Smooth muscle cell of bladder (primary cell): ENCODE measurements around the gene PDRG1. TPM values are rescaled to one million over a fixed set of nuclear protein-coding genes. Genes with fewer than 3 reads are reported as not detected.

Source experiments
- total RNA-seq: library from RNA; depleted of rRNA; stranded (reverse); fragments of >200 nt; gene quantifications from 2 replicates; pipeline ENCODE4 v1.2.3, GENCODE V29; 2014

Gene PDRG1
- total RNA-seq = 3.4 and 4.3 TPM in 2 replicates

DNA sequence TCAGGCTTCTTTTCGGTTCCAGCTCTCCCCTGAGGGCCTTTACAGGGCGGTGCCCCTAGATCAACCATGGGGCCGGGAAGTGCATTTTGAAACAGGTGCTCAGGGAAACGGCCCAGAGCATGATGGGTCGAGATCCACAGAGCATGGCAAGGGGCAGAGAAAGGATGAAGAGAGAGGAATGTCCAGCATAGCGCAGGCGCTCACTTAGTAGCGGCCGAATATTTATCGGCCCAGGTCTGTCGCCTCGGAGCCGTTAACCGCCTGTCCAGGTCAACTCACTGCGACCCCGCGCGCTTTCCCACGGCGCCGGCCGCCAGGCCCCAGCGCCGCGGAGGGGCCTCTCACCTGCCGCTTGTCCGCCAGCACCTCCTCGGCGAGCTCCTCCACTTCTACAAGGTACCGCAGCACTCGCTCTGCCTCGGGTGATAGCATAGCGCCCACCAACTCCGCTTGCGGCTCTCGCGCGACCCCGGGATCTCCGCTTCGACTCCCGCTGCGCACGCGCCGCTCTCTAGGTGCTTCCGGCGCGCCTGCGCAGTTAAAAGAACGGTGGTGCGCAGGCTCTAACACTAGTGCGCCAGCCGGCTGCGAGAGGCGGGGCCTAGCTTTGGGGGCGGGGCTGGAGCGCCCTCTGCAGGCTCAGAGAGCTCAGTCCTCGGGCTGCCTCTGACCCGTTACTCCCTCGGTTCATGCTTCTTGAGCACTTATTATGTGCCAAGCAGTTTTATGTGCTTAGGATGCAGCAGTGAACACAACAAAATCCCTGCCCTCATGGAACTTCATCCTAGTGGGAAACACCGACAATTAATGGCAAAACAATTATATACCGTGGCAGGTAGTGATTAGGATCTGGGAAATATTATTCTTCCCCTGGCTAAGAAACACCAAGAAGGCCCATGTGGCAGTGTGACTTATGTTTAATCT, at the start of gene PDRG1:
TSS of gene PDRG1 (minus strand) at position 517 of the 924 bp plus-strand sequence. CDS start at position 432, 85 bp downstream.

DNA sequence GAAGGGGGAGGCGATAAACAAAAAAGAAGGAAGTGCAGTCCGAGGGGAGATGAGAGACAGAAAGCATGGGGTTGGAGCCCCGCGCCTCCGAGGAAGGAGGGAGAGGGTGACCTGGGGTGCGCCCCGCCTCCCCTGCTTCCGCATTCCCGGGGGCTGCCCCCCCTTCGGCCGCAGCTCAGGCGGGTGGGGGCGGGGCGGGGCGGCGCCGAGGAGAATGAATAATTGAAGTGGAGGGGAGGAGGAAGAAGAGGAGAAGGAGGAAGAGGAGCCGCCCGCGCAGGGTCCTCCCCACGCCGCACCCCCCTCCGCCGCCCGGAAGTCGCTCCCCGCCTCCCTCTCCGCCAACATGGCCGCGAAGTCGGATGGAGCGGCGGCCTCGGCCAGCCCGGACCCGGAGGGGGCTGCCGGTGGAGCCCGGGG, 16.0 kb upstream of the PDRG1 start, which contains the start of gene XKR7:
TSS of gene XKR7 (plus strand) at position 322 of the 420 bp plus-strand sequence. CDS start at position 347, 25 bp downstream.

Other genes starting within 250 kb of the PDRG1 start
- gene BCL2L1, start 229.2 kb downstream of the PDRG1 start, total RNA-seq = 22.8 and 33.6 TPM in 2 replicates
- 4.6 and 5.6 TPM in 2 replicates for gene TPX2, start 212.8 kb downstream of the PDRG1 start, total RNA-seq
- under 0.01 TPM in 1 of 2 replicates, not detected in the other for gene MYLK2, start 132.7 kb downstream of the PDRG1 start, total RNA-seq
- gene FOXS1, start 106.4 kb downstream of the PDRG1 start, total RNA-seq = 0.09 TPM in 1 of 2 replicates, not detected in the other
- gene DUSP15, start 81.5 kb downstream of the PDRG1 start, total RNA-seq = 0.14 TPM in 1 of 2 replicates, not detected in the other
- under 0.01 and 0.09 TPM in 2 replicates for gene TTLL9, start 81.4 kb downstream of the PDRG1 start, total RNA-seq
- gene XKR7, start 16.1 kb upstream of the PDRG1 start, total RNA-seq = not detected in 2 replicates
- not detected in 2 replicates for gene CCM2L, start 58.4 kb upstream of the PDRG1 start, total RNA-seq
- gene HCK, start 100.2 kb upstream of the PDRG1 start, total RNA-seq = not detected in 2 replicates
- gene TM9SF4, start 157.7 kb upstream of the PDRG1 start, total RNA-seq = 30.4 and 39.6 TPM in 2 replicates